Activated gamma-delta T cell treated with anti-CD3 and anti-CD28 coated beads, Interleukin-2, amount 50 U/mL, for 16 hours (primary cell): ENCODE results near the gene WASF1.

Experiments used
- DNase-seq: peaks from one replicate; pipeline ENCODE4 v3.0.0-alpha.2; 2020; ENCODE audit warnings: low read depth

Gene WASF1

DNA sequence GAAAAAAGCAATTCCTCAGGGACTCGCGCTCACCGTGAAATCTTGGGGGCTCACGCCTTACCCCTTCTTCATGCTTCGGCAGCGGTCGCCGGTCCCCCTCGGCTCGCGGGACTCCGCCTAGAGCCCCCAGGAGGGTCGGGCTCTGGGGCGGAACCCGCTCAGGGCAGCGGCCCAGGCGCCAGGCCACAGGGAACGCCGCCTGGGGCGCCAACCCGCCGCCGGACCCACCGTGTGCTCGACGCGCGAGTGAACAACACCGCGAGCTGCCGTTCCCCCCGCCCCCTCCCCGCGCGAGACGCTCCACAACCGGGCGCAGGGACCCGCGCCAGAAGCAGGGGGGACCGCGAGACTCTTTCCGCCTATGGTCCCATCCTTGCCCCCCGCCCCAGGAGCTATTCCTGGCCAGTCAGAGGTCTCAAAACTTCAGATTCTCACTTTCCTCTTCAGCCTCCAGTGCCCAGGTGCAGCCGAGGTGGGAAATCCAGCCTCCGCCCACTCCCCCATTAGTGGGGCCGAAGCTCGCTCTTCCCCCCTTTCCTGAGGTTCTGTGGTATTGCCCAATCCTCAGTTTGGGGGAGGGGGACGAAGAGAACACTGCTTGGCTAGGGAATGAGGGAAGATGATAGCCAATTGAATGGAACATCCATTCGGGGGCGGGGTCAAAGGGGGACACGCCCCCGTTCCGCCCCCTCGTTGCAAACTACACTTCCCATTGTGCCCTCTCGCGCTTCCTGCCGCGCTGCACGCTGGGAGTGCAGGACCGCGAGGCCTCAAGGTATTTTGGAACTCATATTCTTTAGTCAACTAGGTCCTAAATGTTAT lies at the start of gene WASF1:
Gene WASF1, minus strand, starts transcription at position 265 of the 822 bp plus-strand sequence. CDS start 52,069 bp downstream, outside the sequence.
- peak; percentile 85 for DNase-seq

DNA sequence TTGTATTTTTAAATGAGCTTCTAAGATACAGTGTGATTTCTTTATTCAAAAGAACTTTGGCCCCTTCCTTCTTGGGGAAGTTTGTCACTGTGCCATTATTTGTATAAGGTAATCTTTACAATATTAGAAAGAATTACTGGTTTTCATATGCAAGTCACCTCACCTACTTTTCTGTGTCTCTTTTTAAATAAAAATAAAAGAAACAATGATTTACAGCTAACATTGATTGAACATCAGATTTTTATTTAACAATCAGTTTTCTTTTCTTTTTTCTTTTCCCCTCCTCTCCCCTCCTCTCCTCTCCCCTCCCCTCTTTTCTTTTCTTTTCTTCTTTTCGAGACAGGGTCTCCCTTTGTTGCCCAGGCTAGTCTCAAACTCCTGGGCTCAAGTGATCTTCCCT lies 46.8 kb upstream of the WASF1 start:
- no peak for DNase-seq

DNA sequence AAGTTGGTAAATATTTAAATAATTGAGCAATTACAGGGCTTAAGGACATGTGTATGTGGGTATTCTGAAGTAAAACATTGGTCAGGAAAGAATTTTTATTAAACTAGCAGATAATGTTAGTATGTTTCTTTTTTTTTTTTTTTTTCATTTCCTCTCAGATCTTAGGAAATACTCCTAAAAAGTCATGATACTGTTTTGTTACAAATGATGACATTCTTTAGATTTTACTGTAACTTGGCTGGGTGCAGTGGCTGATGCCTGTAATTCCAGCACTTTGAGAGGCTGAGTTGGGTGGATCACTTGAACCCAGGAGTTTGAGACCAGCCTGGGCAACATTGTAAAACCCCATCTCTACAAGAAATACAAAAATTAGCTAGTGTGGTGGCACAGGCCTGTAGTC lies 42.3 kb upstream of the WASF1 start:
- no peak for DNase-seq

DNA sequence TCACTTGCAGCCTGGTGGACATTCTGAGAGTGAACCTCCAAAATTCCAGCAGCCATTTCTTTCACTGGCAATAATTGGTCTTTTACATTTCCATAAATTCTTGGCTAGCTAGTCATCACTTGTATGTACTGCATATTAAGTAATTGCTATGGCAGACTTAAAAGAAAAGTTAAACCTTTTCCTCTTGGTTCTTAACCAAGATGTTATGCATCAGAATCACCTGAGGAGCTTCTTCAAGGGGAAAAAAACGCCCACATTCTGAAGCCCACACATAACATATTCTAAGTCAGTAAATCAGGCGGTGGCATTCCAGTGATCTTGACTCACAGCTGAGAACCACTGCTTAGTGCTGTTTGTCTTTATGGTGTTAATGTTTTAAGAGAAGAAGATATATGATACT lies 37.8 kb upstream of the WASF1 start:
- no peak for DNase-seq

DNA sequence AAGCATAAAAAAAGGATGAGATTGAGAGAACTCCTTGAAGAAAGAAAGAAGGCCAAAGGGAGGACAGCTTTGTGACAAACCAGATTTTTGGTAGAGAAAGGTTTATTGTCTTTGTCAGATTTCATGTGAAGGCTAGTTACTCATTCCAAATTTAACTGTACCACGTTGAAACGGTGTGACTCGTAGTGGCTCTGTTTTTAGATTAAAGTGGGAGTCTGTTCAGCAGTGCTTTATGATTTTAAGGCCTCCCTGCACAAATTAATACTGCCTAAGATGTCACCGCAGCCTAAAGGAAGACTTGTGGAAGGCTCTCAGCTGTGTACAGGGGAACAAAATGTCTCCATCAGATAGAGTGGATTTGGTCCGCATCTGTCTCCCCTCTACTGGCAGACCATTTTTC lies 36.7 kb upstream of the WASF1 start:
- DNase-seq = no peak

DNA sequence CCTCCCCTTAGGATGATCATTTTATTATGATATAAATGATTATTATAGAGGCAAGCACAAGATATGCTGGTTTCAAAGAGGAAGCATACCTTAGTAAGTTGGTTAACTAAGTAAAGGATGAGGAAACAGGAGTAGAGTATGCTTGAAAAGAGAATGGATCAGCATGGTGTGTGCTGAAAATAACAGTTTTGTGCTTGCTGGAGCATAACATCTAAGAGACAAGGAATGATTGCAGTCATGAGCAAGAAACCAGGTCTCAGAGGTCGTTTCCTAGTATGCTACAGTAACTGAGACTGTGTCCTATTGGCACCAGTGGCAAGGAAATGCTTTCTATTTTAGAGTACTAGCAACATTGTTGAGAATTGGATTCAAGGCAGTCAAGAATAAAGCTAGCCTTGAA lies 34.9 kb upstream of the WASF1 start:
- no peak for DNase-seq

DNA sequence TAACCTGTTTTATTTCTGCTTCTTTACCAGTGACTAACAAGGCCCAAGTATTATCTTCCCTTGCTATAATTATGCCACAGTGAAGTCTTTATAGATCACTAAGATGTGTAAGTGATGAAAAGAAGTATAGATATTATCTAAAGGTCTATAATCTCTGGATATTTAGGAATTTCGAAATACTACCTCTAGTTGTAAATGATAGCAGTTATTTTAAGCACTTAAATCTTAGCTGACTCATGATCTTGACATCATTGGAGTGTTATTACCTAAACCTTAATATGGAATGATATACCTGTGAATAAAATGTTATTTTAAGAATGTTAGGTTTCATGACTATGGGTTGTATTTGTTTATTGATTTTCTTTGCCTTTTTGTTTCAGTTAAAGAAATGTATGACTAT lies 32.3 kb upstream of the WASF1 start:
- no peak for DNase-seq

DNA sequence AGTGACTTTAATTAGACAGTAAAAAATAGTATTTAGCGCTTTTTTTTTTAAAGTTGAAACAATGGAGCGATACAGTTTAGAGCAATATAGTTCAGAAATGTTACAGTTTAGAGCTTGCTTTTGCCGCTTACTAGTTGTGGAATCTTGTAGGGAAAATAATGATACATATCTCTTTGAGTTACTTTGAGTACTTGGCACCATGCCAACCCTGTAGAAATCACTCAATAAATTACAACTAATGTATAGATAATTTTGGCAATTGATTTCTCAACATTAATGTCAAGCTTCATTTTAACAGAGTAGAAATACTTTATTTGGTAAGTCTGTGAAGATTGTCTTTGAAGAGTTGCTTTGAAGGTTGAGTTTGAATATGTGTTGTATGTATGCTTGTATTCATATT lies 28.2 kb upstream of the WASF1 start:
- DNase-seq = no peak

DNA sequence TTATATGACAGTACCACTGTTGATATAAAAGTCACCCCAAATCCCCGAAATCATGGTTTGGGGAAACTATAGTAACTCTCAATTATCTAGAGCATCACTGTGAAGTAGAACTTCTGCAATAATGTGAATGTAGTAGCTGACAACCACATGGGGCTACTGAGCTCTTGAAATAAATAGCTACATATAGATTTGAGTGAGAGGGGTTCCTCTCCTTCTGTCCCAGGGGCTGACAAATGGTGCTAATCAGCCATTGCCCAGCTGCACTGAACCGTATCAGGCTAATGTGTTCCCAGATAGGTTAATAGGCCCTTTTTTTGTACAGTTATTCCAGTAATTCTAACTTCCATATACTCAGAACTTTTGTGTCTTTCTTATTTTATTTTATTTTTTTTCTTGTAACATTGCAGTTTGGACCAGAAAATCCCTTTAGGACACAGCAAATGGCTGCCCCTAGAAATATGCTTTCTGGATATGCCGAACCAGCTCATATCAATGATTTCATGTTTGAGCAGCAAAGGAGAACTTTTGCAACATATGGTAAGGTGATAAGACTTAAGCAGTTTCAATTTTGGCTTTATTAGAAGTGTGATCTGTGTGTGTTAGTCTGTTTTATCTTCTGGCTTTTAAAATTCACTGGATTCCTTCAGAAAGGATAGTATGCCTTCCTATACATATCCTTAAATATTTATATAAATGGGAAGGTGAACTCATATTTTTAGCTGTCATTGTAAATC lies 21.8 kb upstream of the WASF1 start:
- no peak for DNase-seq

DNA sequence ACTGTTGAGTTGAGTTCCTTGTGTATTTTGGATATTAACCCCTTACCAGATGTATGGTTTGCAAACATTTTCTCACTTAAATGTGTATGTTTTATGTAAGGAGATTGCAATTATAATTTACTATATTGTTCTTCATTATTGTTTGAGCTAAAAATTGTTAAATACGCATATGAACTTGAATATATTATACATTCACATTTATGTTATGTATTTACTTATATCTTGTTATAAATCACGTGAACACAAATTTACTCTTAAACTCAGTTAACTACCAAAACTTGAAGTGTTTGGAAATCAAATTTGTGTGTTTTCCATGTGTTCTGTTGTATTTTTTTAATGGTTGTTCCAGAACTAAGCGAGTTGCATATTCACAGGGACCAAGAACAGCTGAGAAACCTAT lies 19.1 kb upstream of the WASF1 start:
- DNase-seq = no peak

DNA sequence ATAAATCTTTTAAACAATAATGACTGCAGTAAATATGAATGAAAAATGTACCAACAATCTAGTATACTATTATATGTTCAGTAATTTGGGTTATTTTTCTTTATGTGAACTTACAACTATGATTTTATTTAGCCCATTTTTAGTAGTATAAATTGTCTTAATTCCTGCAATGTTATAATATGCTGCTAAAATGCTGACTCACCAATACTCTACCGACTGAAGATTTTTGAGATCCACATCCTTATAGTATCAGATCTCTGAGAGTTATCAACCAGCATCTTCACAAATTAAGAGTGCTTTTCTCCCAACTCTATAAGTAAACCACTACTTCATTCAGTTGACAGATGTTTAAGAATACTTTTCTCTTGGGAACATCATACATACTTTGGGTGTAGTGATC lies 17.4 kb upstream of the WASF1 start:
- DNase-seq = no peak

DNA sequence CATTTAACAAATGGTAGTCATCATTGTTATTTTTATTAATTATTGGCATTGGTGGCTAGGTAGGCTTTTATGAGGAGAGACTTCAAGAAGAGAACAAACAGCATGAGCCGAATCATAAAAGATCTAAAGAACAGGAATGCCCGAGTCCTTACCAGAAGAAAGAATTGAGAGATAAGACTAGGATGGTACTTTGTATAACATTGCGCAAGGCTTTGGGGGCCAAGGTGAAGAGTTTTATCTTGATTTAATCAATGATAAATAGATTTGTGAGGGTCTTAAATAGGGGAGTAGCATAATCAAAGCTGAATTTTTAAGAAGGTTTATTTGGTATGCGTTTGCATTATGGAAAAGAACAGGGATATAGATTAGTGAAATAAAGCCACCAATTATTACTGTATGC lies 16.2 kb upstream of the WASF1 start:
- no peak for DNase-seq

DNA sequence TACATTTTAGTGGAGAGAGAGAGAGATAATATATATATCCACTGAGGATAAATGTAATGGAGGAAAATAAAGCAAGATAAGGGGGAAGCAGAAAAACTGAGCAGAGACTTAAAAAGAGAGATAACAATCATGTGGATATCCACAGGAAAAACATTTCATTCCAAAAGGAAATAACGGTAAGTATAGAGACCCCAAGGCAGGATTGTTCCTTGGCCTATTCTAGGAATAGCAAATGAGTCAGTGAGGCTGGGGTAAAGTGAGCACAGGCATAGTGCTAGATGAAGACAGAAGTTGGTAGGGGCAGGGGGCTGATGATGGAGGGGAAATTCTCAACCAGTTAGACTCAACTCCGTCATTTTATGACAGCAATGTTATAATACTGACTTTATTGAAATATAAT lies 12.0 kb upstream of the WASF1 start:
- DNase-seq = no peak

DNA sequence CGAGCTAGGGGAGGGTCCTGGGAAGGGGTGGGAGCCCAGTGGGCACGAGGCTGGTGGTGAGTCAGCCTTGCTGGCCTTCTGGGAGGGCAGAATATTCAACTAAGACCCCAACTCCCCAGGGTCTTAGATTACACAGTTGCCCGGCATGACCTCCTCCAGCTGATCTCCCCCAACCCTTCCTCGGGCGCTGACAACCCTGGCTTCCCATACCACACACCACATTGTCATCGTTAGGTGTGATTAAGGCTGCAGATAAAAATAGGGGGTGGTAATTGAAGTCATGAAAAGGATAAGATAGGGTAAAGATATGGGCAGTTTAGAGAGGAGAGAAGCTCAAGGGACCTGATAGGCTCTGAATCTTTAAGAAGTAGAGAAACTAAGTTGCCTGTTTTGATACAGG lies 11.3 kb upstream of the WASF1 start:
- no peak for DNase-seq

DNA sequence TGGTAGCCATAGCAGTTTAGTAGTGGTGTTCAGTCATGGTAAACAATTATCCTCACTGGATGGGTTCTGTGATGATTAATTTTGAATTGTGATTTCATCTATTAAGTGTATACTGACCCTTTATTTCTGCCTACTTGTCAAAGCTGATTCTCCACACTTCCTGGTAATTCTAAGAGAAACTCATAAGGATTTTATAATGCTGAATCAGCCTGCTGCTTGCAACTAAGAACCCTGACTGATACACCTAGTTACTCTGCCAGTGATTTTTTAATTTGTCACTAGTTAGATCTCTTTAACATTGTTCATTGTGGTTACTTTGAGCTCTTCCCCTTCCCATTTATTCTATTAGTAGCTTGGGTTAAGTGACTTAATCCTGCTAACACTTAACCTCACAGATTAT lies 9.3 kb upstream of the WASF1 start:
- DNase-seq = no peak

DNA sequence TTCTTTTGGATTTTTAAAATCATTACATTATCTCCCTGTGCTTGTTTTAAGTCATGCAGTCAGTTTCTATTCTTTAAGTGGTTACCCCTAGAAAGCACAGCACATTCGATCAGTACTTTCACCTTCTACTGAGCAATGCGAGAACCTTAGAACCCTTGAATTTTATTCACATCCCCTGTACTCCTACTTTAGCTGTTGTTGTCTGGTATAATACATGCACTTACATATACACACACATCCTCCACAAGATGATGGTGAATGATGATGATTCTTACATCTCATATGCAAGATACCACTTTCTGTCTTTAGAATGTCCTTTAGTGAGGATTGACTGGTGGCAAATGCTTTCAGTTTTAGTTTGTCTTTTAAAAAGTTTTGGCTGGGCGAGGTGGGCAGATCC lies 6.4 kb upstream of the WASF1 start:
- no peak for DNase-seq

DNA sequence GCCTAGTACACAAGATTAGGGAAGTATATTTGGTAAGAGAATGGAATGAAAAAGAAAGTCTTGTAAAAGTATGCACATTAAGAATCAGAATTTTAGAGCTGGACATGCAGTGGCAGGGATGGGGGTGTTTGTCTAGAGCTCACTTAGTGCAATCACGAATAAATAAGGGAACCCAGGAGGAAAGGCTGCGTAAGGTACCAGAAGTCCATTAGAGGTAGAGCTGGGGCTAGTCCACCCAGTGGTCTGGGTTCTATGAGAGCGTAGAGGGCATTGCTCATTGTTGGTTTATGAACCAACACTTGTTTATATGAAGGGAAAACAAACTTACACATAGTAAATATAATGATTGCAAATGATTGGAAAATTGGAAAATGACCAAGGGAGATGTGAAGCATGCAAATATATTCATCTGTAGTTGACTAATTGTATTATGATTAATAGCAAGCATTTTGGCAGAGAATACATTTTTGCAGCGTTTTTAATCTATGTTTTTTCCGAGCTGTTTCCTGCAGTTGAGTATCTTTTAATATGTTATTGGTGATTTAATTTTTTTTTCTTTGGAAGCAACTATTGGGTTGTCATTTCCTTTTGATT lies 3.9 kb upstream of the WASF1 start:
- DNase-seq = no peak

DNA sequence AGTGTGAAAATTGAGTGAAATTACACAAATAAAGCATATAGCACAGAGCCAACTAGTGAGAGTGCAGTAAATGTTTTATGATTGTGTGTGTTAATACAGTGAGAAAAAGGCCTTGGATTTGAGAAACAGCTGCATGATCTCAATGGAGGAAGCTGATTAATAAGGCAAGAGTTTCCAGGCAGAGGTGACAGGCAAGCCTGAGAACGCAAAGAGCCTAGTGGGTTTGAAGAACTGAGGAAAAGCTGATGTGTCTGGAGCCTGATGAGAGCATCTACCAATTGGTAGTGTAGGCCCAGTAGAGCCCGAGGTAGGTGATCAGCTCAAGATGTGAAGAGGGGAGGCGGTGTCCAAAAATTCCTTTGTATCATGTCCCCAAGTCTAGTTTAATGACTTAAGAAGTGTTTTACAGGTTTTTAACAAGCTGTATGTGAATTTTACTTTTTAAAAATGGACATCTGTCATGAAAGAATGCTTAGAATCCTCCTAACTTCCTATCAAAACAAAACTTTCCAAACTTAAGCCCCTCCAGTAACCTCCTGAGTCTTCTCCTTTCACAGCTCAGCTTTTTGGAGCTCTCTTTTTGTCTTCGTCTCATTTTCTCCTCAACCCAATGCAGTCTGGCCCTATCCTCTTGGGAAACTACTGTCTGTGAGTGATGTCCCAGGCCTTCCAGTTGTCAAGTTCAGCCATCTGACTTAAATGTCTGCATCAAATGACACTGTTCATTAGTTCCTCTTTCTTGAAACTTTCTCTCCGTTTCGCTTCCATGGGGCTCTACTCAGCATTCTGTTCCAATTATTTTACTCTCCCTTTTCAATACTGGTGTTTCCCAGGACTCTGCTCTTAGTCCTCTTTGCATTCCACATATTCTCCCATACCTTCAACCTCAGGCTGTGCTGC lies 1.9 kb upstream of the WASF1 start:
- no peak for DNase-seq

DNA sequence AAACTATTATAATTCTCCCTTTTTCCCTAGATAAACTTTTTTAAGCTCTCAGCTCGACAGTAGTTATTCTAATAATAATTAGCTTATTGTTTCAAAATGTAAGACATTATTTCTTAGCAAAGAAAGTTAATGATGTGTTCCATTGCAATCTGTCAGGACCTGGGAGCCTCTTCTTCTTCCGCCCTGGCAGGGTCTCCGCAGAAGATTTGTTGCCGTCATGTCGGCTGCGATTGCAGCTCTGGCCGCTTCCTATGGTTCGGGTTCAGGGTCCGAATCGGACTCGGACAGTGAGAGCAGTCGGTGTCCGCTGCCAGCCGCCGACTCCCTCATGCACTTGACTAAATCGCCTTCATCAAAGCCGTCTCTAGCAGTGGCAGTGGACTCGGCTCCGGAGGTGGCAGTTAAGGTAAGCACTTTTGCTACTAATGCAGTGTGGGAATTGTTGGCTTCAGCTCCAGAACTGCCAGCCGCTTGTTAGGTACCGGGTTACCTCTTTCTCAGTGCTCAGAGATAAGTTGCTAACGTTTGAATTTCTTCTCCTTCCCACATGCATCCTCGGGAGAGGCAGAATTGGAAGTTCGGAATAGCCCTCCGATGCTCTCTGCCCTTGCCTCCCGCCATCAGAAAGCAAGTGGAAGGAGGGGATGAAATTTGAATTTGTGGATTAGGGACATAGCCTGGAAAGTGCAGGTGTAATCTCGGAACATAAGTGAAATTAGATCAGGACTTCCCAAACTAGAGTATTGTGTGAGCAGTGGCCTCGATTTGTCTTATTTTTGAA lies 948 bp upstream of the WASF1 start, which contains the start of gene CDC40:
Gene CDC40, plus strand, starts transcription at position 200 of the 781 bp plus-strand sequence. Its CDS starts 18 bp downstream, at position 218.
- DNase-seq = peak; percentile 36

DNA sequence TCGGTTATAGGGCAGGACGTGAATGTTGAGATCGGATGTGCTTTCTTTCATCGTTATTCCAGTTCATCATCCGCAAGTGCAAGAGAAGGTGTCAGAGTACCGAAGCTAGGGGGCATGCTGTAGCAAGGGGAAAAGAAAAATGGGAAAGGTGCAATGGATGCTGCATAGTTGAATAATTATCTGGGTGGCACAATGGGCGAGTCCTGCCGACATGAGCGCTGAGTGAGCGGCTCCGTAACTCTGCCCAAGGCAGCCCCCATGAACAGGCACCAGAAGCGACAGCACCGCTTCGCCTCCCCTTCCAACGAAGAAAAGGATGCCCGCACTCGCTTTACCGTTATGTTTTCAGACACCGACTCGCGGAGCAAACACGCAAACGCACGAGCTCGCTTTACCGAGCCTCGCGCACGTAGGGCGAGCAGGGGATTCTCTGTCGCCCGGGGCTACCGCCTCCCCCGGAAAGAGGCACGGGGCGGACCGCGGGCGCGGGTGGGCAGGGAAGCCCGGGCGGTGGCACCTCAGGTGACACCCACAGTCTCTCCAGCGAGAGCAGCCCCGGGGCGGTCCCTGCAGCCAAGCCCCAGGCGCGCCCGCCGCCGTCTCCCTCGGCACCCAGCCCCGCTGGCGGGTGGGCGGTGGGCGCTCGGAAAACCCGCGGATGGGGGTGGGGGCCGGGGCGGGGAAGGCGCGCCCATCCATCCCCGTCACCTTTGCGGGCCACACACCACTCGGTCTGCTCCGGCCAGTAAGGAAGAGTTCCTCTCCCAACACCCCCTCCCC lies 654 bp downstream of the WASF1 start:
- DNase-seq = peak; percentile 41
